ENCODE results near the gene INTS11.

The INTS11 gene

DNA sequence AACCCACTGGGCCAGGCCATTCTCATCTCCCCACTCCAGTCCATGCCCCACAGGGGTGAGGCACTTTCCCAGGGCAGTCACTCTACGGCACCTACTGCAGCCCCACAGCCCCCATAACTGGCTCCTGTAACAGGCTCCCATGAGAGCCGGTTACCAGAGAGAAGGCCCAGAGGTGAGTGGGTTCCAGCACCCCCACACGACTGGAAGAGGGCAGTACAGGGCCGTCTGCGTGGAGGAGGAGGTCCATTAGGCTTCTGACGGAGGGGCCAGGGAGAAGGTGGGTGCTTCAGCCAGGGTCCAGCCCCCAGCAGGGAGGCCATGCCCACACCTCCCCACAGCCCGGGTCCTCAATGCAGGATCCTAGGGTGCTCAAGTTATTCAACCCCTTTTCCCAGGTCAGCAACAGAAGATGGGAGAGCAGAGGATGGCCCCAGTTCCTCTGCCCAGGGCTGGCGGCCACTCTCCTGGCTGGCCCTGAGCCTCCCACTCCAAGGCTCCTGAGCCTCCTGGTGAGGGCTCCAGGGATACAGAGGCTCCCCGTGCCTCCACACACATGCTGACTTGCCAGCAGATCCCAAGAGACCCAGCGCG lies 18.3 kb downstream of the INTS11 start:
- DNase-seq (ENCODE audit: low spot score) = no peak
- TF ChIP-seq, protein P1, sequence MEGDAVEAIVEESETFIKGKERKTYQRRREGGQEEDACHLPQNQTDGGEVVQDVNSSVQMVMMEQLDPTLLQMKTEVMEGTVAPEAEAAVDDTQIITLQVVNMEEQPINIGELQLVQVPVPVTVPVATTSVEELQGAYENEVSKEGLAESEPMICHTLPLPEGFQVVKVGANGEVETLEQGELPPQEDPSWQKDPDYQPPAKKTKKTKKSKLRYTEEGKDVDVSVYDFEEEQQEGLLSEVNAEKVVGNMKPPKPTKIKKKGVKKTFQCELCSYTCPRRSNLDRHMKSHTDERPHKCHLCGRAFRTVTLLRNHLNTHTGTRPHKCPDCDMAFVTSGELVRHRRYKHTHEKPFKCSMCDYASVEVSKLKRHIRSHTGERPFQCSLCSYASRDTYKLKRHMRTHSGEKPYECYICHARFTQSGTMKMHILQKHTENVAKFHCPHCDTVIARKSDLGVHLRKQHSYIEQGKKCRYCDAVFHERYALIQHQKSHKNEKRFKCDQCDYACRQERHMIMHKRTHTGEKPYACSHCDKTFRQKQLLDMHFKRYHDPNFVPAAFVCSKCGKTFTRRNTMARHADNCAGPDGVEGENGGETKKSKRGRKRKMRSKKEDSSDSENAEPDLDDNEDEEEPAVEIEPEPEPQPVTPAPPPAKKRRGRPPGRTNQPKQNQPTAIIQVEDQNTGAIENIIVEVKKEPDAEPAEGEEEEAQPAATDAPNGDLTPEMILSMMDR (IDR thresholded peaks at IDR 0.05; ENCODE audit: extremely low read depth, insufficient read depth, missing control alignments) = peak; percentile 48
- in situ Hi-C loops (cut with MboI; ENCODE audit: low pct_unique_long_range_greater_than_20kb, low sequenced_read_pairs, unreplicated experiment) = no loop called here

DNA sequence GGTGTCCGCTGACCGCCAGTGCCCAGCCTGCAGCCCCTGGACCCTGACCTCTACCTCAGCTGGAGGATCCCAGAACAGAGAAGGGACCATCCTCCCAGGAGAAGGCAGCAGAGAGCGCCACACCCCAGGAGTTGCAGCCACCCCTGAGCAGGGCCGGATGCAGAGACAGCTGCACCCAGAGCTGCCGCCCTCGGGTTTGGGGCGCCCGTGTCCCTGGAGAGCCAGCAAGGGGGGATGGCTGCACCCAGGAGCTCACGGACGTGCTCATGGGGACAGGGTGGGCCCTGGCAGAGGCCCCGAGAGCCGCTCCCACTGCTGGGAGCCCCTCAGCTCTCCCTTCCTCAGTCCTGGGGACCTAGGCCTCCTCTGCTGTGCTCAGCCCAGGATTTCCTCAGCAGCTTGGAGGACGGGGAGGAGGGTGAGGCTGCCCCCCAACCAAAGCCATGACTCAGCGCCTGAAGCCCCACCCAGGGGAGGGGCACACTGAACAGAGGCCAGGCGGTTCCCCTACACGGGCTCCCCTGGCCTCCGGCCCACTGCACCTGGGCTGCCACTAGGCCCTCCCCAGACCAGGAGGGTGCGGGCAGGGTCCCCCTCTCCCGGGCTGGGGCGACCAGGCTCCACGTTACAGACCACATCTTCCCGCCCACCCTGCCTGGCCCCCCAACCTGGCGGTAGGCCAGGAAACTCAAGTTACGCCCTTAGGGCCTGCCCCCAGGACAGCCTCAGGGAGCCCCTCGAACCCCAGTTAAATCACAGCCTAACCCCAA lies 19.0 kb downstream of the INTS11 start:
- peak; percentile 85 for DNase-seq (ENCODE audit: low spot score)
- TF ChIP-seq, protein P1 (IDR thresholded peaks at IDR 0.05; ENCODE audit: extremely low read depth, insufficient read depth, missing control alignments) = peak; percentile 21
- in situ Hi-C loops (cut with MboI; ENCODE audit: low pct_unique_long_range_greater_than_20kb, low sequenced_read_pairs, unreplicated experiment) = no loop called here

DNA sequence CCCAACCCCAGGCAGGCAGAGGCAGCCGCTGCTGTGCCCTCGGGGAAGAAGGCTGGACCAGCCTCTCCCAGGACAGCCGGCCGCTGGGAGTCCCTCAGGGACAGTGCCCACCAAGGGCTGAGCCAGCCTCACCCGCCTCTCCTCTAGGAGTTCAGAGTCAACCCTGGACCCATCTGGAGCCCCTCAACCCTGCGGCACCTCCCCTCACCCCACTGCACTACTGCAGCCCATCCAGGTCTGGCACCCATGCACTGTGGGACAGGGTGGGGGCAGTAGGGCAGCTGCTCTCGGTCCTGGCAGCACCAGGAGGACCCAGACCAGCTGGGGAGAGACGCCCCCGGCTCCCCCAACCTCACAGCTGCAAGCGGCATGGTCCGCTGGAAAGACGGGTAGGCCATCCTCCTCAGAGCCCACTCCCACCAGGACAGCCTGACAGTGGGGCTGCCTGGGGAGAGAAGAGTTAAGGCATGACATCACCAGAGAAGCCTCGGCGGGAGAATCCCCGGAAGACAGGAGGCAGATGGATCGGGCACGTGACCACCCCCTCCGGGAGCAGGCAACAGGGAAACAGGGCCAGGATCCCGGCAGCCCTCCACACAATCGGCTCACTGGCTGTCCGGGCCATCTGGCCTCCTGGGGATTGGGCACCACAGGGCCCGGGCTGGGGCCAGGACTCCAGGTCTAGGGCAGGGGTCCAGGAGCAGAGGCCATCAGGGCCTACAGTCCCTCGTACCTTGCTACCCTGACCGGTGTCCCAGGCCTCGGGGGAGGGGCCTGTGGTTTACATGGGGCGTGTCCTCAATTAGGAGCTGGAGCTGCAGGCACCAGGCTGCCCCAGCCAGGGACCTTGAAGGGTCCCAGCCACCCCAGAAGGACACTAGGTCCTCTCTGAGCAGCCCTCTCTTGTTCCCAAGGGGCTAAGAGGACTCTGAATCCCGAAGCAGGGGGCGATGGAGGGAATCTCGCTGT lies 19.8 kb downstream of the INTS11 start:
- in situ Hi-C loops (cut with MboI; ENCODE audit: low pct_unique_long_range_greater_than_20kb, low sequenced_read_pairs, unreplicated experiment) = no loop called here
- TF ChIP-seq, protein P1 (IDR thresholded peaks at IDR 0.05; ENCODE audit: extremely low read depth, insufficient read depth, missing control alignments) = no peak
- no peak for DNase-seq (ENCODE audit: low spot score)

DNA sequence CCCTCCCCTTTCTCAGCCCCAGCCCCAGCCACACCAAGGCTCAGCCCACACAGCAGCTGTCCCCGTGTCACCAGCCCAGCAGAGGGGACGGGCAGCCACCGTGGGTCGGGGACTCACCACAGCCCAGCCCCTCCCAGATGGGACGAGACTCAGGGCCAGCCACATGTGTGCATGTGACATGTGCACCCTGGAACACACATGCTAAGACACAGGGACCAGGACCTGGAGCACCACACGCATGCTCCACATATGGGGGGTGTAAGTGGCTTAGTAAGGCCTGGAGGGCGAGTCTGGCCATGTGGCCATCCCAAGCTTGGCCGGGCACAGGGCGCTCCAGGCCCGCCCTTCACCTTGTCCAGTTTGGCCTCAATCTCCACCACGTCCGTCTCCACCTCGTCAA lies 20.7 kb downstream of the INTS11 start:
- TF ChIP-seq, protein P1 (IDR thresholded peaks at IDR 0.05; ENCODE audit: extremely low read depth, insufficient read depth, missing control alignments) = no peak
- in situ Hi-C loops (cut with MboI; ENCODE audit: low pct_unique_long_range_greater_than_20kb, low sequenced_read_pairs, unreplicated experiment) = no loop called here
- no peak for DNase-seq (ENCODE audit: low spot score)

- in situ Hi-C loops (cut with MboI; ENCODE audit: low pct_unique_long_range_greater_than_20kb, low sequenced_read_pairs, unreplicated experiment) = no loop called here
- no peak for DNase-seq (ENCODE audit: low spot score)
- TF ChIP-seq, protein P1 (IDR thresholded peaks at IDR 0.05; ENCODE audit: extremely low read depth, insufficient read depth, missing control alignments) = no peak
Measured at GRCh38 chr1:1302951-1303509, 21.4 kb downstream of the INTS11 start.

DNA sequence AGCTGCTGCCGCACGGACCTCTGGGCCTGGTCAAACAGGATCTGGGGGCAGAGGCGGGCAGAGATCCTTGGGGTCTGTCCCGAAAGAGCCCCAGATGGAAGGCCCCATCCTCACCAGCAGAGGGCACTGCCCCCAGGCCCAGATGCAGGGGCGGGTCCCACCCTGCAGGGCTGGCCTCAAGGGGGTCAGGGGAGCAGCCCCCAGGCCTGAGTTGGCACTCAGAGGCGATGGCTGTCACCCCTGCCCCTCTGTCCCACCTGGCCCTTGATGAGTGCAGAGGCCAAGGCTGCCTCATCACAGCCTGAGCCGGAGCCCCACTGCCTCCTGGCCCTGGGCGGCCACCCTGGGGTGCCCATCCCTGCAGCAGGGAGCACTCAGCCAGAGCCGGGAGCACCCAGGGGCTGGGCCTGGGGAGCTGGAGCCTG lies 22.4 kb downstream of the INTS11 start:
- no peak for DNase-seq (ENCODE audit: low spot score)
- in situ Hi-C loops (cut with MboI; ENCODE audit: low pct_unique_long_range_greater_than_20kb, low sequenced_read_pairs, unreplicated experiment) = no loop called here
- TF ChIP-seq, protein P1 (IDR thresholded peaks at IDR 0.05; ENCODE audit: extremely low read depth, insufficient read depth, missing control alignments) = peak; percentile 57

All from GM13977 (cell line).